ENCODE measurements around the gene KAT6B. TPM values are rescaled to one million over a fixed set of nuclear protein-coding genes. Genes with fewer than 3 reads are reported as not detected.

Gene KAT6B
- total RNA-seq, 5 donors from 2014 or later (not counting 1 experiment from before 2014, with no cell fraction given) = 46.2 to 94.4 (median 52.4) TPM

DNA sequence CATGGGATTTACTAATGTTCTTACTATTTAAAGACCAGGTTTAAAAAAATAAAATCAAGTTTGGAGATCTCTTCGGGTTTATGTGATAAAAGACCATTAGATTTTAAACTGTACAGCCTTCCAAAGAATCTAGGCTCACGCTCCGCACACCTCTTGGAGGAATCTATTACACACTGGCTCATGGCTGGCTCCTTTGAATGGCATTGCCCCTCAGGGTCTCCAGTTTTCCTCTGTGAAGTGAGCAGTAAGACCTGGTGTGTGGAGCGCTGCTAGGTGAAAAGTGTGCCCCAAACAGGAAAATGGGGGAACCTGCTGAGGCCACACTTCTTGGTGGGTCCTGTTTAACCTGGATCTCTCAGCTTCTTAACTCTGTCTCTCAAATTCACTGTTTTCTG, 142.3 kb downstream of the KAT6B start:
- Mint-ChIP-seq H3K4me1 (peaks cover 33 to 39% (median 38%) of the 10 kb centered on the region in 3 donors), H3K36me3 (peaks cover 28% of the 10 kb centered on the region), H3K27ac (peak overlapping the region; percentile 78 to 95), H3K27me3 (no peaks in the 10 kb centered on the region), H3K9me3 (peaks cover 0 to 5% (median 0%) of the 10 kb centered on the region in 3 donors), H3K4me3 (peak overlapping the region in 2 of 3 donors; percentile 66 to 69)
- Histone ChIP-seq H3K4me3 (ENCODE audit: control insufficient read depth in 1 of 2, extremely low read depth in 1 of 2, low read length in 1 of 2) (no peak overlapping the region), H3K4me1 (ENCODE audit: control insufficient read depth in 1 of 2, extremely low read depth in 1 of 2, insufficient read depth in 2 of 2, low read length in 2 of 2) (peaks cover 9 to 19% of the 10 kb centered on the region in 2 experiments), H3K36me3 (ENCODE audit: control insufficient read depth in 2 of 2, extremely low read depth in 1 of 2, insufficient read depth in 1 of 2, low read length in 1 of 2) (no peaks in the 10 kb centered on the region), H3K27me3 (replicated peaks in 1 of 2; ENCODE audit: control insufficient read depth in 2 of 2, extremely low read depth in 1 of 2, insufficient read depth in 2 of 2, low read length in 1 of 2) (no peaks in the 10 kb centered on the region), H3K9me3 (no peaks in the 10 kb centered on the region), H3K27ac (ENCODE audit: low read length) (peak overlapping the region; percentile 60)
- DNase-seq (peak in 1 of 35 experiments; percentile 13), ATAC-seq (replicated peaks in 1 of 4) (no peak)
- WGBS (ENCODE audit: insufficient coverage) = 80% methylated on average over 2 of the region's 4 CpGs
- ChIA-PET CTCF (interaction anchor here (0.6 to 0.9 kb wide), 4 partner anchors 15 to 230 kb away, joined by 3 read pairs; no protein-coding TSS in a partner anchor), POLR2A (no interaction called here)

DNA sequence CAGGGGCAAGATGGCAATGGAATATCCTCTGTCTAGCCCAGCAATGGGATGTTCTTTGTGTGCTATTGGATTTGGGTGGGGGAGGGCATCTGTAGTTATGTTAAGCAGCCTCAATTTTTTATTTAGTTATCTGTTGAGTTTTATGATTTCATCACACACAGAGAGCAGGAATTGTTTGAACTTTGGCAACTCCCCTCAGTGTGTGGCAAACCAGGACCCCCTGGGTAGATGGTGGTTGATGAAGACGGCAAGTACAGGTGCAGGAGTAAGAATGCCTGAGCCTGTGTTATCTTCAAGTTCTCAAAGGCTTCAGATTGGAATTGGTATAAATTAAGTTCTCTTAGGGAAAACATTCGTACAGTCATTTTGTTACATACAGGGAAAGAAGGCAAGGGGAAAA, 142.7 kb downstream of the KAT6B start:
- Histone ChIP-seq H3K27ac (ENCODE audit: low read length) (peak overlapping the region; percentile 60), H3K9me3 (no peaks in the 10 kb centered on the region), H3K4me1 (ENCODE audit: control insufficient read depth in 1 of 2, extremely low read depth in 1 of 2, insufficient read depth in 2 of 2, low read length in 2 of 2) (peaks cover 9 to 19% of the 10 kb centered on the region in 2 experiments), H3K4me3 (ENCODE audit: control insufficient read depth in 1 of 2, extremely low read depth in 1 of 2, low read length in 1 of 2) (no peak overlapping the region), H3K36me3 (ENCODE audit: control insufficient read depth in 2 of 2, extremely low read depth in 1 of 2, insufficient read depth in 1 of 2, low read length in 1 of 2) (no peaks in the 10 kb centered on the region), H3K27me3 (replicated peaks in 1 of 2; ENCODE audit: control insufficient read depth in 2 of 2, extremely low read depth in 1 of 2, insufficient read depth in 2 of 2, low read length in 1 of 2) (no peaks in the 10 kb centered on the region)
- Mint-ChIP-seq H3K27ac (peak overlapping the region; percentile 78 to 95), H3K36me3 (peaks cover 28% of the 10 kb centered on the region), H3K9me3 (peaks cover 0 to 5% (median 0%) of the 10 kb centered on the region in 3 donors), H3K4me1 (peaks cover 33 to 39% (median 38%) of the 10 kb centered on the region in 3 donors), H3K4me3 (peak overlapping the region in 2 of 3 donors; percentile 22 to 66), H3K27me3 (no peaks in the 10 kb centered on the region)
- WGBS (ENCODE audit: insufficient coverage) = 90% methylated on average over 1 of the region's 2 CpGs
- DNase-seq (no peak), ATAC-seq (replicated peaks in 1 of 4) (no peak)
- ChIA-PET CTCF (no interaction called here), POLR2A (no interaction called here)

DNA sequence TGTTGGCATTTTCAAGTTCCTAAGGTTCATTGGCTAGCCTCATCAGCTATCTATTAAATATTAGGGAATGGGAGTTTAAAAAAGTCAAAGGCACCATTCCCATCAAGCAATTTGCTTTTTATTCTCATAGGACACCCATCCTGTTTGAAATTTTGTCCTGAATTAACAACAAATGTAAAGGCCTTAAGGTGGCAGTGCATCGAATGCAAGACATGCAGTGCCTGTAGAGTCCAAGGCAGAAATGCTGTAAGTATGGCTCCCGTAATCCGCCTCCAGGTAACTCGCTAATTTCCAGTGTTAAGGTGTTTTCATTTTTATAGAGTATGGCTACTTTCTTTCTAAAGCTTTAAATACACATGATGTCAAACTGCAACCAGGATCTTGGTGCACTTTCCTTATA, 143.1 kb downstream of the KAT6B start:
- no peaks in the 10 kb centered on the region for H3K36me3 ChIP-seq (ENCODE audit: control insufficient read depth in 2 of 2, extremely low read depth in 1 of 2, insufficient read depth in 1 of 2, low read length in 1 of 2)
- ChIA-PET POLR2A (no interaction called here), CTCF (no interaction called here)
- no CpG with 5 or more reads among the region's 4 CpGs for WGBS (ENCODE audit: insufficient coverage)
- H3K27ac Mint-ChIP-seq = peak overlapping the region; percentile 78 to 95
- no peak overlapping the region for H3K4me3 ChIP-seq (ENCODE audit: control insufficient read depth in 1 of 2, extremely low read depth in 1 of 2, low read length in 1 of 2)
- peaks cover 0 to 5% (median 0%) of the 10 kb centered on the region in 3 donors for H3K9me3 Mint-ChIP-seq
- peaks cover 33 to 38% (median 37%) of the 10 kb centered on the region in 3 donors for H3K4me1 Mint-ChIP-seq
- H3K27me3 Mint-ChIP-seq = no peaks in the 10 kb centered on the region
- H3K9me3 ChIP-seq = no peaks in the 10 kb centered on the region
- no peak for ATAC-seq (replicated peaks in 1 of 4)
- no peaks in the 10 kb centered on the region for H3K27me3 ChIP-seq (replicated peaks in 1 of 2; ENCODE audit: control insufficient read depth in 2 of 2, extremely low read depth in 1 of 2, insufficient read depth in 2 of 2, low read length in 1 of 2)
- H3K27ac ChIP-seq (ENCODE audit: low read length) = peak overlapping the region; percentile 14
- peaks cover 27% of the 10 kb centered on the region for H3K36me3 Mint-ChIP-seq
- H3K4me3 Mint-ChIP-seq = peak overlapping the region in 1 of 3 donors; percentile 66
- no peak for DNase-seq
- H3K4me1 ChIP-seq (ENCODE audit: control insufficient read depth in 1 of 2, extremely low read depth in 1 of 2, insufficient read depth in 2 of 2, low read length in 2 of 2) = peaks cover 9 to 19% of the 10 kb centered on the region in 2 experiments

DNA sequence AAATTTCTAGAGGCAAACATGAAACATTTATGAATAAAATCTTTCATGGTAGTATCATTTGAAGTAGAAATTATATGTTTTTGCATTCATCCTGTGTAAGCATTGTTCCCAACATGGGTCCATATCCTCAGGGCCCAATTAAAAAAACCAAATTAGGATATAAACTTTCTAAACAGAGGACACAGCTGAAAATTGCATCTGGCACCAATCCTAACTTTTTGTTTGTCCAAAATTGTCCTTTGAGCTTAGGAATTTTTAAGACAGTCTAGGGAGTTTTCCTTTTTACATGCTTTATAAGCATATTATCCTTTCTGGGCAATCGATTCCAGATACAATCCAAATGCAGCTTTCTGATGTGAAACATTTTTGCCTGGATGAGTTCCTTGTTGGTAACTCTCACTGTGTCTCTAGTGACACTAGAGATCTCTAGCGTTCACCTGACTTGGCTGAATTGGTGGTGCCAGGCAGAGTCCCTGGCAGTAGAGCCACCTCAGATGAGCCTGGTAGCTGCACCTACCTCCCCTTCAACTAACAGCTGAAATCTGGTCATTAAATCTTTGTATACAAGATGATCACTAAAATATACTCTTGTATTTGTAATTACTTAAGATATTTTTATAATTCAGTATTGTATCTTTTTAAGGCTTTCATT, 147.5 kb downstream of the KAT6B start:
- ATAC-seq (replicated peaks in 1 of 4) = no peak
- peaks cover 38% of the 10 kb centered on the region for H3K36me3 Mint-ChIP-seq

DNA sequence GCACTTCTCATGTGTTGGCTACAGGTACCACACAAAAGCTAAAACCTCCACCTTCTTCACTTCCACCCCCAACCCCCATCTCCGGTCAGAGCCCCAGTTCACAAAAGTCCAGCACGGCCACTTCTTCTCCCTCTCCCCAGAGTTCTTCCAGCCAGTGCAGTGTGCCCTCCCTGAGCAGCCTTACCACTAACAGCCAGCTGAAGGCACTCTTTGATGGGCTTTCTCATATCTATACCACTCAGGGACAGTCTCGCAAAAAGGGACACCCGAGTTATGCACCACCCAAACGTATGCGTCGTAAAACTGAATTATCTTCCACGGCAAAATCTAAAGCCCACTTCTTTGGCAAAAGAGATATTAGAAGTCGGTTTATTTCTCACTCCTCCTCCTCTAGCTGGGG, 149.4 kb downstream of the KAT6B start:
- no peak for ATAC-seq (replicated peaks in 1 of 4)
- peaks cover 7 to 10% of the 10 kb centered on the region in 2 experiments for H3K4me1 ChIP-seq (ENCODE audit: control insufficient read depth in 1 of 2, extremely low read depth in 1 of 2, insufficient read depth in 2 of 2, low read length in 2 of 2)
- POLR2A ChIA-PET = no interaction called here
- no peaks in the 10 kb centered on the region for H3K9me3 ChIP-seq
- H3K4me3 Mint-ChIP-seq = no peak overlapping the region
- H3K36me3 ChIP-seq (ENCODE audit: control insufficient read depth in 2 of 2, extremely low read depth in 1 of 2, insufficient read depth in 1 of 2, low read length in 1 of 2) = peaks cover 0 to 24% of the 10 kb centered on the region in 2 donors
- H3K27ac Mint-ChIP-seq = no peak overlapping the region
- H3K4me1 Mint-ChIP-seq = peaks cover 33 to 36% (median 35%) of the 10 kb centered on the region in 3 donors
- no peaks in the 10 kb centered on the region for H3K27me3 ChIP-seq (replicated peaks in 1 of 2; ENCODE audit: control insufficient read depth in 2 of 2, extremely low read depth in 1 of 2, insufficient read depth in 2 of 2, low read length in 1 of 2)
- WGBS (ENCODE audit: insufficient coverage) = 100% methylated on average over 2 of the region's 9 CpGs
- no peak overlapping the region for H3K27ac ChIP-seq (ENCODE audit: low read length)
- H3K9me3 Mint-ChIP-seq = no peaks in the 10 kb centered on the region
- H3K27me3 Mint-ChIP-seq = no peaks in the 10 kb centered on the region
- peaks cover 43% of the 10 kb centered on the region for H3K36me3 Mint-ChIP-seq
- no peak for DNase-seq
- CTCF ChIA-PET = interaction anchor here in 1 of 2 donors (0.7 kb wide), 1 partner anchor 342 kb away, joined by 3 read pairs; no protein-coding TSS in a partner anchor
- H3K4me3 ChIP-seq (ENCODE audit: control insufficient read depth in 1 of 2, extremely low read depth in 1 of 2, low read length in 1 of 2) = no peak overlapping the region

More for the DNA sequence above, 147.5 kb downstream of the KAT6B start:
- no peak overlapping the region for H3K27ac Mint-ChIP-seq
- Histone ChIP-seq H3K9me3 (no peaks in the 10 kb centered on the region), H3K36me3 (ENCODE audit: control insufficient read depth in 2 of 2, extremely low read depth in 1 of 2, insufficient read depth in 1 of 2, low read length in 1 of 2) (peaks cover 0 to 17% of the 10 kb centered on the region in 2 donors), H3K4me3 (ENCODE audit: control insufficient read depth in 1 of 2, extremely low read depth in 1 of 2, low read length in 1 of 2) (no peak overlapping the region), H3K27me3 (replicated peaks in 1 of 2; ENCODE audit: control insufficient read depth in 2 of 2, extremely low read depth in 1 of 2, insufficient read depth in 2 of 2, low read length in 1 of 2) (no peaks in the 10 kb centered on the region), H3K27ac (ENCODE audit: low read length) (no peak overlapping the region), H3K4me1 (ENCODE audit: control insufficient read depth in 1 of 2, extremely low read depth in 1 of 2, insufficient read depth in 2 of 2, low read length in 2 of 2) (peaks cover 10 to 21% of the 10 kb centered on the region in 2 experiments)
- DNase-seq = no peak
- H3K4me3 Mint-ChIP-seq = no peak overlapping the region
- no CpG with 5 or more reads among the region's 2 CpGs for WGBS (ENCODE audit: insufficient coverage)
- H3K9me3 Mint-ChIP-seq = no peaks in the 10 kb centered on the region
- H3K27me3 Mint-ChIP-seq = no peaks in the 10 kb centered on the region
- ChIA-PET POLR2A (no interaction called here), CTCF (interaction anchor here in 1 of 2 donors (1.0 kb wide), 2 partner anchors 10 to 18 kb away, joined by 3 to 6 read pairs; no protein-coding TSS in a partner anchor)
- peaks cover 45 to 48% (median 46%) of the 10 kb centered on the region in 3 donors for H3K4me1 Mint-ChIP-seq

DNA sequence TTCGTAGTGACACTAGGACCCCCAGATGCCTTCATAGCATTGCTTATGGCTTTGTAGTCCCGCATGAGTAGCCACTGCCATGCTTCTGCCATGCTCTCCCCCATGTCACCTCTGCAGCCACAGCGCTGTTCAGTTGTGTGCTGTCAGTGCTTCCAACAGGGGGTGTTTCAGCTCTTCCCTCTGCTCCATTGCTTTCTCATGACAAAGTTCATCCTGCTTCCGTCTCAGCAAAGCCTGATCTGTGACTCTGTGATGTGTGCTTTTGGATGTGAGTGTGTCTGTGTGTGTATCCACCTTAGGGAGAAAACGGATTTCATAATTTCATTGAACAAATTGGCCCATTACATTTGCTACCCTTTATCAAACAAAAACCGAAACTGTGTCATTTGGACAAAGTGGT, 150.2 kb downstream of the KAT6B start:
- Histone ChIP-seq H3K36me3 (ENCODE audit: control insufficient read depth in 2 of 2, extremely low read depth in 1 of 2, insufficient read depth in 1 of 2, low read length in 1 of 2) (peaks cover 0 to 24% of the 10 kb centered on the region in 2 donors), H3K9me3 (no peaks in the 10 kb centered on the region), H3K27me3 (replicated peaks in 1 of 2; ENCODE audit: control insufficient read depth in 2 of 2, extremely low read depth in 1 of 2, insufficient read depth in 2 of 2, low read length in 1 of 2) (no peaks in the 10 kb centered on the region), H3K4me3 (ENCODE audit: control insufficient read depth in 1 of 2, extremely low read depth in 1 of 2, low read length in 1 of 2) (no peak overlapping the region), H3K27ac (ENCODE audit: low read length) (no peak overlapping the region), H3K4me1 (ENCODE audit: control insufficient read depth in 1 of 2, extremely low read depth in 1 of 2, insufficient read depth in 2 of 2, low read length in 2 of 2) (peaks cover 7 to 10% of the 10 kb centered on the region in 2 experiments)
- peaks cover 44% of the 10 kb centered on the region for H3K36me3 Mint-ChIP-seq
- H3K4me1 Mint-ChIP-seq = peaks cover 31 to 36% (median 34%) of the 10 kb centered on the region in 3 donors
- WGBS (ENCODE audit: insufficient coverage) = 100% methylated on average over 3 of the region's 6 CpGs
- H3K27me3 Mint-ChIP-seq = no peaks in the 10 kb centered on the region
- H3K4me3 Mint-ChIP-seq = no peak overlapping the region
- H3K27ac Mint-ChIP-seq = no peak overlapping the region
- ChIA-PET POLR2A (no interaction called here), CTCF (interaction anchor here in 1 of 2 donors (0.7 kb wide), 1 partner anchor 343 kb away, joined by 3 read pairs; no protein-coding TSS in a partner anchor)
- H3K9me3 Mint-ChIP-seq = no peaks in the 10 kb centered on the region
- DNase-seq (no peak), ATAC-seq (replicated peaks in 1 of 4) (no peak)

Measured in T-cell (primary cell).